LNCAP (cell line): Measurements from ENCODE around the gene FASTKD1.

Experiments
- TF ChIP-seq, protein P1 (sequence below): fragments of 450-650 bp; IDR thresholded peaks from 2 replicates; pipeline ENCODE4 v1.5.1; 2017; ENCODE audit warnings: mild to moderate bottlenecking

The FASTKD1 gene

GRCh38 chr2:169598982-169599381 lies 25.3 kb upstream of the FASTKD1 start:
- TF ChIP-seq, protein P1, sequence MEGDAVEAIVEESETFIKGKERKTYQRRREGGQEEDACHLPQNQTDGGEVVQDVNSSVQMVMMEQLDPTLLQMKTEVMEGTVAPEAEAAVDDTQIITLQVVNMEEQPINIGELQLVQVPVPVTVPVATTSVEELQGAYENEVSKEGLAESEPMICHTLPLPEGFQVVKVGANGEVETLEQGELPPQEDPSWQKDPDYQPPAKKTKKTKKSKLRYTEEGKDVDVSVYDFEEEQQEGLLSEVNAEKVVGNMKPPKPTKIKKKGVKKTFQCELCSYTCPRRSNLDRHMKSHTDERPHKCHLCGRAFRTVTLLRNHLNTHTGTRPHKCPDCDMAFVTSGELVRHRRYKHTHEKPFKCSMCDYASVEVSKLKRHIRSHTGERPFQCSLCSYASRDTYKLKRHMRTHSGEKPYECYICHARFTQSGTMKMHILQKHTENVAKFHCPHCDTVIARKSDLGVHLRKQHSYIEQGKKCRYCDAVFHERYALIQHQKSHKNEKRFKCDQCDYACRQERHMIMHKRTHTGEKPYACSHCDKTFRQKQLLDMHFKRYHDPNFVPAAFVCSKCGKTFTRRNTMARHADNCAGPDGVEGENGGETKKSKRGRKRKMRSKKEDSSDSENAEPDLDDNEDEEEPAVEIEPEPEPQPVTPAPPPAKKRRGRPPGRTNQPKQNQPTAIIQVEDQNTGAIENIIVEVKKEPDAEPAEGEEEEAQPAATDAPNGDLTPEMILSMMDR = no peak

- TF ChIP-seq, protein P1 = no peak
These were observed 17.1 kb upstream of the FASTKD1 start for GRCh38 chr2:169590804-169591203.

GRCh38 chr2:169585673-169586072 lies 12.0 kb upstream of the FASTKD1 start:
- TF ChIP-seq, protein P1 = no peak

- TF ChIP-seq, protein P1 = no peak
These were observed 10.6 kb upstream of the FASTKD1 start, which contains the start of gene PPIG for GRCh38 chr2:169584005-169584877. TSS of gene PPIG (plus strand) at chr2:169584351. CDS start at chr2:169604042, 19,691 bp downstream.

DNA sequence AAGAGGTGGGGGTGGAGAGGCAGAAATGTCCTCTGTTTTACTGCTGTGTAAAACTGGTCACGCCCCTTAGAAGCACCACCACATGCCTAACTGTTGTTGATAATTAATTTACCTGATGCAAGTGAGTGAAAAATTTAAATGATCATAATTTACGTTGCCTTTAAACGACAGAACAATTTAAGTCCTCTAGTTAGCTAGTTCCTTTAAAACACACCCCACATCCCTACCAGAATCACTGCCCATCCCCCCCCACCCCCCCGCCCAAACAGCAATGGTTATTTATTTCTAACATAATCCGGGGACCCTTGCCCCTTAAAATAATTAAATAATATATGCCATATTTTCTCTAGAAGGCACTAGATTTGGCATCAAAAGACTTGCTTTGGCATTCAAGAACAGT lies 9.9 kb upstream of the FASTKD1 start:
- TF ChIP-seq, protein P1 = no peak

- TF ChIP-seq, protein P1 = no peak
These were observed 5.4 kb upstream of the FASTKD1 start for GRCh38 chr2:169579044-169579443.

DNA sequence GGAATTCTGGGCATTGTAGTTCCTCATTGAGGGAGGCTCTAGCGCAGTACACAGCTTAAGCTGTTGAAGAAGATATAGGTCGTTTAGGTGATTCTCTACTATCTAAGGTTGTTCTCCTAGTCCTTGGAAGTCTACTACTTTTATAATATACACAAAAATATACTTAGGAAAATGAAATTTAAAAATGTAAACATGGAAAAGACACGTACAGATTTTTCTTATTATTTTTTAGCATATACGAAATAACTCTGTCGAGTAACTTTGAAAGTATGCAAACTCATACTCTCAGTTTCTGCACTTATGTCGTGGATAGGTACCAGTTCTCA lies 272 bp upstream of the FASTKD1 start:
- TF ChIP-seq, protein P1 = no peak

DNA sequence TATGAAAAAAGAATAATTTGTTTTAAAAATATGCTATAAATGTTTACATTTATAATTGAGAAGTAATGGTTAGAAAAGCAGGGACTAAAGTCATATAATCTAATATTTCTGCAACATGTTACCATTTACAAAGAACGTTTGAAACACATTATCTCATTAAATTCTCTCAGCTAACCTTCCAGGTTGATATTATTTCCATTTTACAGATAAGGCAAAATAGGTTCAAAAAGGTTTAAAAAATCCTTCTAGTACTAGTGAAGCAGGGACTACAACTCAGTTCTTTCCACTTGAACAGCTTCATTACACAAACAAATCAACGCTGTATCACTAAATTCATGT lies 875 bp downstream of the FASTKD1 start:
- TF ChIP-seq, protein P1 = no peak
